Epithelial cell of proximal tubule (primary cell): ENCODE measurements around the gene PIGC. TPM values are rescaled to one million over a fixed set of nuclear protein-coding genes. Genes with fewer than 3 reads are reported as not detected.
A peak's percentile ranks its signal among the peaks of the same experiment; 100 is the strongest.
"Not testable (repeated sequence)": the region's sequence is repeated elsewhere in the genome, so short reads cannot be mapped to it uniquely, and the experiment has no call there.

ENCODE experiments used
- DNase-seq: peaks from one replicate; pipeline ENCODE4 v3.0.0-alpha.2; 2011; ENCODE audit warnings: low read depth
- H3K4me3 ChIP-seq: 2 replicates; pipeline ENCODE4 v1.5.1; 2011; ENCODE audit warnings: low read depth, mild to moderate bottlenecking, low read length
- total RNA-seq: library from RNA; depleted of rRNA; stranded (reverse); fragments of >200 nt; gene quantifications from 2 replicates; pipeline ENCODE4 v1.2.3, GENCODE V29; 2015
- TF ChIP-seq, protein P1 (sequence below): conservative IDR thresholded peaks from 2 replicates; pipeline ENCODE4 v1.5.1; 2012; ENCODE audit warnings: low read depth, mild to moderate bottlenecking, low read length

Gene PIGC
- total RNA-seq, 1 donor from 2014 or later = 20.9 TPM

DNA sequence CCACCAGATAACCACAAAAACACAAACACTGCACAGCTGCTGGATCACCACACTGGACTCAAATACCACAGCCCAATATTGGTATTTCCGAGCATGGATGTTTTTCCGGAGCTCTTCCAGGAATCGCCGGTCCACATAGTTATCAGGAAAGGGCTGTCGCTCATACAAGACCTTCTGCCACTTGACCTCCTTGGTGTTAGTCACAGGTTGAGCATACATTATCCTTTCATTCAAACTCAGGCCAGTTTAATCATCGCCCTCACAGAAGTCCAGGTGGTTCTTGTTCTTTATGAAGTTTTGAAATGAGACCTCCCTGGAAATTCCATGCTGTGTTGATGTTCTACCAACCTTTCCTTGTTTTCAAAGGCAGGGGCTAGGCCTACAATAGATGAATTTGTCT, 1.5 kb downstream of the PIGC start:
- TF ChIP-seq, protein P1, sequence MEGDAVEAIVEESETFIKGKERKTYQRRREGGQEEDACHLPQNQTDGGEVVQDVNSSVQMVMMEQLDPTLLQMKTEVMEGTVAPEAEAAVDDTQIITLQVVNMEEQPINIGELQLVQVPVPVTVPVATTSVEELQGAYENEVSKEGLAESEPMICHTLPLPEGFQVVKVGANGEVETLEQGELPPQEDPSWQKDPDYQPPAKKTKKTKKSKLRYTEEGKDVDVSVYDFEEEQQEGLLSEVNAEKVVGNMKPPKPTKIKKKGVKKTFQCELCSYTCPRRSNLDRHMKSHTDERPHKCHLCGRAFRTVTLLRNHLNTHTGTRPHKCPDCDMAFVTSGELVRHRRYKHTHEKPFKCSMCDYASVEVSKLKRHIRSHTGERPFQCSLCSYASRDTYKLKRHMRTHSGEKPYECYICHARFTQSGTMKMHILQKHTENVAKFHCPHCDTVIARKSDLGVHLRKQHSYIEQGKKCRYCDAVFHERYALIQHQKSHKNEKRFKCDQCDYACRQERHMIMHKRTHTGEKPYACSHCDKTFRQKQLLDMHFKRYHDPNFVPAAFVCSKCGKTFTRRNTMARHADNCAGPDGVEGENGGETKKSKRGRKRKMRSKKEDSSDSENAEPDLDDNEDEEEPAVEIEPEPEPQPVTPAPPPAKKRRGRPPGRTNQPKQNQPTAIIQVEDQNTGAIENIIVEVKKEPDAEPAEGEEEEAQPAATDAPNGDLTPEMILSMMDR = no peak
- no peak overlapping the region for H3K4me3 ChIP-seq

DNA sequence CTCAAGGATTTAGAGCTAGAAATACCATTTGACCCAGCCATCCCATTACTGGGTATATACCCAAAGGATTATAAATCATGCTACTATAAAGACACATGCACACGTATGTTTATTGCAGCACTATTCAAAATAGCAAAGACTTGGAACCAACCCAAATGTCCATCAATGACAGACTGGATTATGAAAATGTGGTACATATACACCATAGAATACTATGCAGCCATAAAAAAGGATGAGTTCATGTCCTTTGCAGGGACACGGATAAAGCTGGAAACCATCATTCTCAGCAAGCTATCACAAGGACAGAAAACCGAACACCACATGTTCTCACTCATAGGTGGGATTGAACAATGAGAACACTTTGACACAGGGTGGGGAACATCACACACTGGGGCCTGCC, 6.7 kb downstream of the PIGC start:
- not testable (repeated sequence) for DNase-seq, H3K4me3 ChIP-seq

More for the DNA sequence above, 1.5 kb downstream of the PIGC start:
- DNase-seq = no peak

DNA sequence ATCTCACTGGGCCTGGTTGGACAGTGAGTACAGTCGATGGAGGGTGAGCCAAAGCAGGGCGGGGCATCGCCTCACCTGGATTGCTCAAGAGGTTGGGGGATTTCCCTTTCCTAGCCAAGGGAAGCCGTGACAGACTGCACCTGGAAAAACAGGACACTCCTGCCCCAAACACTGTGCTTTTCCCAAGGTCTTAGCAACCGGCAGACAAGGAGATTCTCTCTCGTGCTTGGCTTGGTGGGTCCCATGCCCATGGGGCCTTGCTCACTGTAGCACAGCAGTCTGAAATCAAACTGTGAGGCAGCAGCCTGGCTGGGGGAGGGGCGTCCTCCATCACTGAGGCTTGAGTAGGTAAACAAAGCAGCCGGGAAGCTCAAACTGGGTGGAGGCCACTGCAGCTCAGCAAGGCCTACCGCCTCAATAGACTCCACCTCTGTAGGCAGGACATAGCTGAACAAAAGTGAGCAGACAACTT, 12.1 kb downstream of the PIGC start:
- no peak overlapping the region for H3K4me3 ChIP-seq
- TF ChIP-seq, protein P1 = no peak
- no peak for DNase-seq

DNA sequence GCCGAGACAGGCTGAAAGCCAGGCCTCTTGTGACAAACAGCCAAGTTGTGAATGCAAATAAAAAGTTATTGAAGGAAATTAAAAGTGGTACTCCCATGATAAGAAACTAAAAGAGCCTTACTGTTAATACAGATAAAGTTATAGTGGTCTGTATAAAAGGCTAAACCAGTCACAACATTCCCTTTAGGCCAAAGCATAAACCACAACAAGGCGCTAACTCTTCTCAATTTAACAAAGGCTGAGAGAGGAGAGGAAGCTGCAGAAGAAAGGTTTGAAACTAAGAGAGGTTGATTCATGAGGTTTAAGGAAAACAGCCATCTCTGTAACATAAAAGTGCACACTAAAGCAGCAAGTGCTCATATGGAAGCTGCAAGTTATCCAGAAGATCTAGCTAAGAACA, 12.7 kb downstream of the PIGC start:
- DNase-seq = no peak
- TF ChIP-seq, protein P1 = no peak
- no peak overlapping the region for H3K4me3 ChIP-seq

DNA sequence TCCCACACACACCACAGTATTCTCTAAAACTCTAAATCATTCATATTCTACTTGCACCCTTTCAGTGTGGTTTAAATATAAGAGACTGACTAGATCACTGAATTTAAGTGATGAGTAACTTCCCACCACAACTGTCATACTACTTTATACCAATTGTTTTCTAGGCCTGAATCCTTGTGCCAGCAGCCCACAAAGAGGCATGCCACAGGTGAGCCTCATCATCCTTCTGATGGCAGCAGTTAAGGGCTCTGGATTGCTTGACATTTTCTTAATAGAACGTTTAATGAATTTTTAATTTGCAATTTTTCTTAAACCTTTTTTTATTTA, 13.8 kb downstream of the PIGC start:
- no peak overlapping the region for H3K4me3 ChIP-seq
- no peak for DNase-seq
- TF ChIP-seq, protein P1 = no peak

DNA sequence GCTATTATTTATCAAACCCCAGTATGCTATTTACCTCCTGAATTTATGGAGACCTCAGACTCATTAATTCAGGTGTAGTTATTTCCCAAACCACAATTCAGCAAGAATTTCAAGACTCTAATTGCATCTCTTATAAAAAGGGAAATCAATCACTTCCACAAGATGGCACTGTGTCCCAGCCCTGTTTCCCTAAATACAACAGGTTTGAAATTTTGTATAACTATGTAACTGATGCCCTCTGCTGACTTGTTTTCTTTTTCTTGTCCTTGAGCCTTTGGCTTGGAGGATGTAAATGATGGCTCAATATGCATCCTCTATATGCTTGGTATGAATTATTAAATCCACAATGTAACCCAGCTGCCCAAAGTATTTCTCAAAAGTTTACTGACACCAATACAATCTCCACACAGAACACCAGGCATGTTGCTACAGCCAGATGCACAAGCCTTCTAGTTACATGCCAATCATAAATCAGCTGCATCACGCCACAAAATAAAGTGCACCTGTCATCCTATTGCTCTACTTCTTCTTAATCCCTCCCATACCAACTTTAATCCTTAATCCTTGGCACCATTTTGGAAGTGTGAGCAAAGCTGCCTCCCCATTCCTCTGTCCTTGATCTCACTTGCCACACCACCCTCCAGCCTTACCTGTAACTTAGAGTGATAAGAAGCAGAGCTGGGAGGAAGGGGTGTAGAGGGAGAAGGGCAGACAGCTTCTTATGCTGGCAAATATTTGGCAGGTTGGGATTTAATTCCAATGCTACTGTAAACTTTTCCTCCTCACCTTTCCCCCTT, 14.3 kb downstream of the PIGC start:
- no peak for DNase-seq
- TF ChIP-seq, protein P1 = peak; percentile 87

DNA sequence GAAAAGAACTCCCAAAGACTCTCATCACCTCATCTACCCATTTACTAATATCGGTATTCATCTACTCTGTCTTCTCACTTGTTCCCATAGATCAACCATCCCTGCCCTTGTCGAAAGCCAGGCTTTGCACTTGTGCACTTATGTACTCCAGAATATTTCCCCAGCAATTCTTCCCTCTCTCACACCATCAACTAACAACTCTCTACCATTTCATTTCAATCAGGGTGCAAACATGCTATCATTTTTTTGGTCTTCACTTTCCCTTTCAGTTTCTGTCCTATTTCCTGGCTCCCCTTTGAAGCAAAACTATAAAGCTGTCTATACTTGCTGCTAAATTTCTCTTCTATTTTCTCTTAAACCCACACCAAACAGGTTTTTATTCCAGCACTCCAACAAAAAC, 16.7 kb downstream of the PIGC start:
- TF ChIP-seq, protein P1 = no peak
- H3K4me3 ChIP-seq = no peak overlapping the region
- DNase-seq = no peak

More for the DNA sequence above, 14.3 kb downstream of the PIGC start:
- H3K4me3 ChIP-seq = no peak overlapping the region
